ENCODE data around the gene SEMA3D.

- TF ChIP-seq CTCF (IDR thresholded peaks at IDR 0.05; ENCODE audit: insufficient read depth, low read depth, low read length) (no peak), EZH2 (IDR thresholded peaks at IDR 0.05; ENCODE audit: insufficient read depth, low read length) (no peak)
Measured at GRCh38 chr7:85154282-85154937, 32.4 kb downstream of the SEMA3D start.
